GM10248 (cell line): Measurements from ENCODE around the gene LENEP.

Experiments used
- CTCF ChIA-PET: fragments of 300-600 bp; sonication (Branson Sonifier 250); formaldehyde crosslinking; extraction: SDS; loops from one replicate; lab custom pipeline; 2021; ENCODE audit warnings: antibody characterized with exemption; lab: Yijun Ruan, JAX
- POLR2A ChIA-PET: fragments of 350-650 bp; sonication (Branson Sonifier 250); formaldehyde crosslinking; extraction: SDS; loops from one replicate; lab custom pipeline; 2020; ENCODE audit warnings: antibody characterized with exemption; lab: Yijun Ruan, JAX
- DNase-seq: peaks from one replicate; pipeline ENCODE4 v3.0.0; 2012; ENCODE audit errors: extremely low spot score
- TF ChIP-seq, protein P1 (sequence below): IDR thresholded peaks from 2 replicates; pipeline ENCODE4 v1.5.1; 2012; ENCODE audit warnings: mild to moderate bottlenecking, low read depth; ENCODE audit errors: extremely low read depth, missing control alignments, control extremely low read depth

Gene LENEP

DNA sequence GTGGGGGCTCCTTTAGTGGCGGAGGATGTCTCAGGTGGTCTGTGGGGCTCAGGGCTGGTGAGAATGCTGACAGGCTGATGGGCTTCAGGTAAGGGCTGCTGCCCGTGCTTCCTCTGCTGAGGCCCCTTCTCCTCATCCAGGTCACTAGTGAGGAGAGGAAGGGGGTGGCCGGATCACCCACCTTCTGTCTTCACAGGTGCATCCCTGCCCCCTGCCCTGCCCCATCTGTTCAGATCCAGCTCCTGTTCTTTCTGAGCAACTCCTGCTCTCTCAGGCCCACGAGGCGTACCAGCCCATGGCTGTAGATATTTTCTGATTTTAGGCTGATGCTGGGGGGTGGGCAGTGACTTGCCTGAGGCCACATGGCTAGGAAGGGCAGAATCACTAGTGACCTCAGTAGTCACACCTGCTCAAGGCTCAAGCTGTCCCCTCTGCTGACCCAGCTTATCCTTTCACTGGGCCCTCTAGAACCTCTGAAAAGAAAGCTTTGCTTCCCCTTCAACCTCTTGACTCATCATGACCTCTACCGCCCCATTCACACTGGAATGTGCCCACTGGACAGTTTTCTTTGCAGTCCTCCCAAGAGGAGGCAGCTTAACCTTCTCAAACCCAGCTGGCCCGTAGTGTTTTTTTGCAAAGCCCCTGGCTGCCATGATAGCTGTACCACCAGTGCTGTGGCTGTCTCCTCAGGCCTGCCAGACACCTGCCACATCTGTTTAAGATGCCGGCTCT lies 25.4 kb downstream of the LENEP start:
- CTCF ChIA-PET, result interaction anchor here (1.0 to 13.5 kb wide), 20 partner anchors 8 to 459 kb away, joined by 3 to 175 read pairs (median 8); partner anchors contain the start of genes ADAM15, FLAD1, LENEP and PBXIP1
- POLR2A ChIA-PET, result interaction anchor here (0.5 kb wide), 1 partner anchor 1519 kb away, joined by 4 read pairs; no protein-coding TSS in a partner anchor
- no peak for DNase-seq
- TF ChIP-seq, protein P1, sequence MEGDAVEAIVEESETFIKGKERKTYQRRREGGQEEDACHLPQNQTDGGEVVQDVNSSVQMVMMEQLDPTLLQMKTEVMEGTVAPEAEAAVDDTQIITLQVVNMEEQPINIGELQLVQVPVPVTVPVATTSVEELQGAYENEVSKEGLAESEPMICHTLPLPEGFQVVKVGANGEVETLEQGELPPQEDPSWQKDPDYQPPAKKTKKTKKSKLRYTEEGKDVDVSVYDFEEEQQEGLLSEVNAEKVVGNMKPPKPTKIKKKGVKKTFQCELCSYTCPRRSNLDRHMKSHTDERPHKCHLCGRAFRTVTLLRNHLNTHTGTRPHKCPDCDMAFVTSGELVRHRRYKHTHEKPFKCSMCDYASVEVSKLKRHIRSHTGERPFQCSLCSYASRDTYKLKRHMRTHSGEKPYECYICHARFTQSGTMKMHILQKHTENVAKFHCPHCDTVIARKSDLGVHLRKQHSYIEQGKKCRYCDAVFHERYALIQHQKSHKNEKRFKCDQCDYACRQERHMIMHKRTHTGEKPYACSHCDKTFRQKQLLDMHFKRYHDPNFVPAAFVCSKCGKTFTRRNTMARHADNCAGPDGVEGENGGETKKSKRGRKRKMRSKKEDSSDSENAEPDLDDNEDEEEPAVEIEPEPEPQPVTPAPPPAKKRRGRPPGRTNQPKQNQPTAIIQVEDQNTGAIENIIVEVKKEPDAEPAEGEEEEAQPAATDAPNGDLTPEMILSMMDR, result no peak

DNA sequence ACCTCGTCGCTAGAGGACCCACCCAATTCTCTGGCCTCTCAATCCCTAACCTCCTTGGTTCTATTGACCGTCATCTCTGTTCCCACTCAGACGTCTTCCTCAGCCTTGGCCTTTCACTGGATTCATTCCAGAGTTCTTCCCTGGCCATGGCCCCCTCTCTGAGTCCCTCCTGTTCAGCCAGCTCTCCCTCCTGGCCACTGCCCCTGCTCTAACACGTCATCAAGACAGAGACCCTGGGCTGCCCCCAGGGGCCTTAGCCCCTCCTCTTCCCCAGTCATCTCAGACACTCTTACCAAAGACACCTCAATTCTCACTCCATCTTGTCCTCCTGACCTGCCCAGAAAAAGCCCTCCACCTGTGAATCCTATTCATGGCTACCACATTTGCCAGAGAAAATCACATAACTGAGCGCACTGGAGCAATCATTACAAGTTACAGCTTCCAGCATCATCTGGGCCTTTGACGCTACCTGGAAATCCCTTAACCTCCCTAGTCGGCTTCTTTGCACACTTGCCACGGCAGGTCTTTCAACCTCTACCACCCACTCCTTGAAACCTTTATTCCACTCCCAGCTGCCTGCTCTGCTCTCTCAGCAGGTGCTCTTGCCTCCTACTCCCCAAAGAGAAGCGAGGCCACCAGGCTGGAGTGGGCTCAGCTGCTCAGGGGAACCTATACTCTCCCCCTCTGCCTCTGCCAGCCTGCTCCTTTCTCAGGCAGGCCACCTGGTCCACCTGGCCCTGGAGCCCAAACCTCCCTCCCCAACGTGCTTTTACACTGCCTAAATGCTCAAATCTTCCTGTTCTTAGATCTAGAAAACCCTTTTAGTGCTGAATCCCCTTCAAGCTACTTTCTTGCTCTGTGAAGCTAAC lies 26.2 kb downstream of the LENEP start:
- TF ChIP-seq, protein P1, result no peak
- CTCF ChIA-PET, result interaction anchor here (0.7 to 13.5 kb wide), 18 partner anchors 10 to 473 kb away, joined by 3 to 175 read pairs (median 4); partner anchors contain the start of genes ADAM15, LENEP and ZBTB7B
- no peak for DNase-seq
- POLR2A ChIA-PET, result no interaction called here

DNA sequence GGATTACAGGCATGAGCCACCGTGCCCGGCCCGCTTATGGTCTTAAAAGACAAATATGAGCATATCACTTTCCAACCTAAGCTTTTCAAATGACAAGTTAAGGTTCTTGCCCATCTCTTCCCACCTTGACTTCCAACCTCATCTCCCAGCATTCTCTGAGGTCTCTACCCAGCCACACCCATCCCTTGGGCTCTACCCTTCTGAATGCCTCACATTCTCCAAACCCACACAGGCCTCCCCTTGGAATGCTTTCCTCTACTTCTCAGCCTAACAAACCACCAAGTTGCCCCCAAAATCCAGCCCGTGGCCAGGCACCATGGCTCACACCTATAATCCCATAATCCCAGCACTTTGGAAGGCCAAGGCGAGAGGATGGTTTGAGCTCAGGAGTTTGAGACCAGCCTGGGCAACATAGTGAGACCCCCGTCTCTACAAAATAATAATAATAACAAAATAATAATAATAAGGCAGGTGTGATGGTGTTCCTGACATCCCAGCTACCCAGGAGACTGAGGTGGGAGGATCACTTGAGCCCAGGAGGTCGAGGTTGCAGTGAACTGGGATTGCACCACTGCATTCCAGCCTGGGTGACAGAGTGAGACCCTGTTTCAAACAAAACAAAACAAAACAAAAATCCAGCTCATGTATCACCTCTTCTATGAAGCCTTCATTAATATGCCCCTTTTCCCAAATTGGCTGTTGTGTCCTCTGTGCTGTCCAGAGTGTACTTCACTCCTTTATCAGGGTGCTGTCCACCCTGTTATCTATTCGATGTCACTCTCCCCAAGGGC lies 28.9 kb downstream of the LENEP start:
- ChIA-PET POLR2A (no interaction called here), CTCF (interaction anchor here (1.0 to 13.5 kb wide), 9 partner anchors 9 to 70 kb away, joined by 3 to 175 read pairs (median 4); partner anchors contain the start of genes ADAM15, LENEP, PYGO2 and ZBTB7B)
- TF ChIP-seq, protein P1, result no peak
- no peak for DNase-seq

DNA sequence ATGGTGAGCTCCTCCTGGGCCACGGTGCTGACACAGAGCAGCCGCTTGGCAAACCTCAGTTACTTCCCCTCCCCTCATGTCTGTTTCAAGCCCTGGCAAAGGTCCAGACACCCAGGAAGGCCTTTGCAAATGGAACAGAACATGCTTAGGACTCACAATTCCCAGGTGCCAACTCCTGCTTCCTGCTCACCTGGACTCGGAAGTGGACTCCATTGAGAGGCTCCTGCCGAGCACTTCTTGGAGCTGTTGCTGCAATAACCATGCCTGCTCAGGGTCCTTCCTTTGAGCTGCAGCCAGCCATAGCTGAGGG lies 29.5 kb downstream of the LENEP start:
- CTCF ChIA-PET, result interaction anchor here (1.3 to 13.5 kb wide), 8 partner anchors 8 to 69 kb away, joined by 3 to 175 read pairs (median 5); partner anchors contain the start of genes ADAM15, LENEP and ZBTB7B
- POLR2A ChIA-PET, result no interaction called here
- DNase-seq, result no peak
- TF ChIP-seq, protein P1, result no peak

DNA sequence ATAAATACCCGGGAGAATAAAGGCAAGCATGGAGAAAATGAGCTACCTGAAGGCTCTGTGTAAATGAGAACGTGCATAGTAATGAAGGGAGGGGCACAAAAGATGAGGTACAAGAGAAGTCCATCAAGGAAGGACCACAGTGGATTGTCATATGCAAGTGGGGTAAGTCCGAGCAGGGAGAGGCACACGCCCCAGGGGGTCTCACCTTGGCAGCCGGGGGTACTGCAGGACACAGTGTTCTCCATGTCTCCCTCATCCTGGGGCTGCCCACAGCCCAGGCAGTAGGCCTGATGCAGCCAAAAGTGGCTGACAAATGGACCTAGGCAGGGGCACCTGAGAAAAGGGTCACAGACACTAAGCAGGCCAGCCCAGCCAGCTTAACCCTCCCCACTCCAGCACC lies 30.2 kb downstream of the LENEP start:
- ChIA-PET CTCF (interaction anchor here (1.6 to 3.3 kb wide), 5 partner anchors 8 to 61 kb away, joined by 3 to 15 read pairs (median 5); partner anchors contain the start of gene ADAM15), POLR2A (interaction anchor here (0.6 kb wide), 1 partner anchor 533 kb away, joined by 3 read pairs; no protein-coding TSS in a partner anchor)
- no peak for DNase-seq
- TF ChIP-seq, protein P1, result no peak
